Astrocyte of the cerebellum (primary cell): ENCODE data around the gene PNMA3.

Source experiments
- DNase-seq: peaks from one replicate; pipeline ENCODE4 v3.0.0-alpha.2; 2011; ENCODE audit warnings: low read depth
- H3K4me3 ChIP-seq: 2 replicates; pipeline ENCODE4 v1.5.1; 2011; ENCODE audit warnings: mild to moderate bottlenecking, low read depth, low read length, moderate library complexity
- in situ Hi-C: cut with HindIII; loops from 2 replicates; pipeline ENCODE4 v1.10.0; 2017; ENCODE audit warnings: low sequenced_read_pairs
- TF ChIP-seq, protein P1 (sequence below): IDR thresholded peaks from 2 replicates; pipeline ENCODE4 v1.5.1; 2012; ENCODE audit warnings: low read length, low read depth, moderate library complexity, mild to moderate bottlenecking; ENCODE audit errors: missing control alignments

Gene PNMA3

GRCh38 chrX:153032397-153033118 lies 23.7 kb upstream of the PNMA3 start:
- TF ChIP-seq, protein P1, sequence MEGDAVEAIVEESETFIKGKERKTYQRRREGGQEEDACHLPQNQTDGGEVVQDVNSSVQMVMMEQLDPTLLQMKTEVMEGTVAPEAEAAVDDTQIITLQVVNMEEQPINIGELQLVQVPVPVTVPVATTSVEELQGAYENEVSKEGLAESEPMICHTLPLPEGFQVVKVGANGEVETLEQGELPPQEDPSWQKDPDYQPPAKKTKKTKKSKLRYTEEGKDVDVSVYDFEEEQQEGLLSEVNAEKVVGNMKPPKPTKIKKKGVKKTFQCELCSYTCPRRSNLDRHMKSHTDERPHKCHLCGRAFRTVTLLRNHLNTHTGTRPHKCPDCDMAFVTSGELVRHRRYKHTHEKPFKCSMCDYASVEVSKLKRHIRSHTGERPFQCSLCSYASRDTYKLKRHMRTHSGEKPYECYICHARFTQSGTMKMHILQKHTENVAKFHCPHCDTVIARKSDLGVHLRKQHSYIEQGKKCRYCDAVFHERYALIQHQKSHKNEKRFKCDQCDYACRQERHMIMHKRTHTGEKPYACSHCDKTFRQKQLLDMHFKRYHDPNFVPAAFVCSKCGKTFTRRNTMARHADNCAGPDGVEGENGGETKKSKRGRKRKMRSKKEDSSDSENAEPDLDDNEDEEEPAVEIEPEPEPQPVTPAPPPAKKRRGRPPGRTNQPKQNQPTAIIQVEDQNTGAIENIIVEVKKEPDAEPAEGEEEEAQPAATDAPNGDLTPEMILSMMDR, result peak; percentile 61

GRCh38 chrX:153049093-153049492 lies 7.2 kb upstream of the PNMA3 start:
- DNase-seq, result no peak
- TF ChIP-seq, protein P1, result no peak
- in situ Hi-C loops, result no loop called here
- no peak overlapping the region for H3K4me3 ChIP-seq

More at GRCh38 chrX:153032397-153033118, 23.7 kb upstream of the PNMA3 start:
- H3K4me3 ChIP-seq, result peak overlapping the region; percentile 15
- in situ Hi-C loops, result no loop called here
- no peak for DNase-seq

DNA sequence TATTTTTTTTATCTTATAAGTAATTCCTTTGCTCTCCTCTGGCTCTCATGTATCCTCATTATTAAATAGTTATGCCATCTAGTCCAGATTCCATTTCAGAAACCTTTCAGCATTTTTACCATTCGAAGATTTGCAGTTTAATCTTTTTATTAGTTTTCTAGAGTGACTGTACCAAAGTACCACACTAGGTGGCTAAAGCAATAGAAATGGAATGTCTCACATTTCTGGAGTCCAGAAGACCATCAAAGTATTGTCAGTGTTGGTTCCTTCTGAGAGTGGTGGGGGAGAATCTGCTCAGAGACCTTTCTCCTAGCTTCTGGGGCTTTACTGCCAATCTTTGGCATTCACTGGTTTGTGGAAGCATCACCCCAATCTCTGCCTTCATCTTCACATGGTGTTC lies 3.7 kb upstream of the PNMA3 start:
- TF ChIP-seq, protein P1, result no peak
- in situ Hi-C loops, result no loop called here
- no peak for DNase-seq
- H3K4me3 ChIP-seq, result no peak overlapping the region

GRCh38 chrX:153057281-153057680 lies 1.0 kb downstream of the PNMA3 start:
- no peak overlapping the region for H3K4me3 ChIP-seq
- in situ Hi-C loops, result no loop called here
- no peak for DNase-seq
- TF ChIP-seq, protein P1, result no peak

GRCh38 chrX:153059191-153060094 lies 3.2 kb downstream of the PNMA3 start:
- in situ Hi-C loops, result no loop called here
- H3K4me3 ChIP-seq, result no peak overlapping the region
- TF ChIP-seq, protein P1, result no peak
- DNase-seq, result no peak

GRCh38 chrX:153060095-153060445 lies 3.8 kb downstream of the PNMA3 start:
- TF ChIP-seq, protein P1, result no peak
- no peak for DNase-seq
- H3K4me3 ChIP-seq, result no peak overlapping the region
- in situ Hi-C loops, result no loop called here
